ENCODE results near the gene C1QL4. TPM values are rescaled to one million over a fixed set of nuclear protein-coding genes. Genes with fewer than 3 reads are reported as not detected.
"Not testable (repeated sequence)": the region's sequence is repeated elsewhere in the genome, so short reads cannot be mapped to it uniquely, and the experiment has no call there.

Gene C1QL4
- total RNA-seq, 2 donors from 2014 or later: 1.3 TPM; not detected in 1

DNA sequence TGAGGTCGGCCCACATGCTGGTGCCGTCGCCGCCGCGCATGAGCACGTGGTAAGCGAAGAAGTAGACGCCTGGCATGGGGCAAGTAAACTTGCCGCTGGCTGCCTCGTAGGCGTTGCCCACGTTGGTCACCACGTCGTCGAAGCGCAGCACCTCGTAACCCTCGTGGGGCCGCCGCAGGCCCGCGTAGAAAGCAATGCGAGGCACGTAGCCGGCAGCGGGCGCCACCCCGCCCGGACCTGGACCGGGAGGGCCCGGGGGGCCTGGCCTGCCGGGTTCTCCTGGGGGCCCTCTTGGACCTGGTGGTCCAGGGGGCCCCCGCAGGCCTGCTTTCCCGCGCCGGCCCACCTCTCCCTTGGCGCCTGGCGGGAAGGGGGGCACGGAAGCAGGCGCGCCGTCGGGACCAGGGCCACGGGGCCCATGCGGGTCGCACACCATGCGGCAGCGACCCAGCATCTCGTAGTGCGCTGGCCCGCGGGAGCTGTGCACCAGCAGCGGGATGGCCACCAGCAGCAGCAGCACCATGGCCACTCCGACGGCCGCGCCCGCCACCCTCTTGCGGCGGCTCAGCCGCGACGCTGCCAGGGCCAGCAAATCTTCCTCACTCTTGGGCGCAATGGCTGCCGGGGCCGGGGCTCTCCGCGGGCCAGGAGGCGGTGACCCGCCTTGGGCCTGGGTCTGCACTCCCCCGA, 888 bp downstream of the C1QL4 start:
- TF ChIP-seq, protein P1, sequence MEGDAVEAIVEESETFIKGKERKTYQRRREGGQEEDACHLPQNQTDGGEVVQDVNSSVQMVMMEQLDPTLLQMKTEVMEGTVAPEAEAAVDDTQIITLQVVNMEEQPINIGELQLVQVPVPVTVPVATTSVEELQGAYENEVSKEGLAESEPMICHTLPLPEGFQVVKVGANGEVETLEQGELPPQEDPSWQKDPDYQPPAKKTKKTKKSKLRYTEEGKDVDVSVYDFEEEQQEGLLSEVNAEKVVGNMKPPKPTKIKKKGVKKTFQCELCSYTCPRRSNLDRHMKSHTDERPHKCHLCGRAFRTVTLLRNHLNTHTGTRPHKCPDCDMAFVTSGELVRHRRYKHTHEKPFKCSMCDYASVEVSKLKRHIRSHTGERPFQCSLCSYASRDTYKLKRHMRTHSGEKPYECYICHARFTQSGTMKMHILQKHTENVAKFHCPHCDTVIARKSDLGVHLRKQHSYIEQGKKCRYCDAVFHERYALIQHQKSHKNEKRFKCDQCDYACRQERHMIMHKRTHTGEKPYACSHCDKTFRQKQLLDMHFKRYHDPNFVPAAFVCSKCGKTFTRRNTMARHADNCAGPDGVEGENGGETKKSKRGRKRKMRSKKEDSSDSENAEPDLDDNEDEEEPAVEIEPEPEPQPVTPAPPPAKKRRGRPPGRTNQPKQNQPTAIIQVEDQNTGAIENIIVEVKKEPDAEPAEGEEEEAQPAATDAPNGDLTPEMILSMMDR (IDR thresholded peaks at IDR 0.05): no peak
- TF ChIP-seq POLR2AphosphoS5 (IDR thresholded peaks at IDR 0.05): no peak
- no peak for TF ChIP-seq POLR2A (IDR thresholded peaks at IDR 0.05)
- Histone ChIP-seq H3K27me3 (replicated peaks; ENCODE audit: insufficient read depth) (peaks cover 12% of the 10 kb centered on the region), H3K9me3 (no peaks in the 10 kb centered on the region), H3K36me3 (no peaks in the 10 kb centered on the region), H3K4me1 (replicated peaks) (peaks cover 4% of the 10 kb centered on the region), H3K4me3 (no peak overlapping the region), H3K27ac (no peak overlapping the region)
- WGBS: 35% methylated on average over 28 of the region's 72 CpGs
- no peak for DNase-seq (ENCODE audit: low spot score)
- intact Hi-C loops (cut with DNase I): no loop called here

DNA sequence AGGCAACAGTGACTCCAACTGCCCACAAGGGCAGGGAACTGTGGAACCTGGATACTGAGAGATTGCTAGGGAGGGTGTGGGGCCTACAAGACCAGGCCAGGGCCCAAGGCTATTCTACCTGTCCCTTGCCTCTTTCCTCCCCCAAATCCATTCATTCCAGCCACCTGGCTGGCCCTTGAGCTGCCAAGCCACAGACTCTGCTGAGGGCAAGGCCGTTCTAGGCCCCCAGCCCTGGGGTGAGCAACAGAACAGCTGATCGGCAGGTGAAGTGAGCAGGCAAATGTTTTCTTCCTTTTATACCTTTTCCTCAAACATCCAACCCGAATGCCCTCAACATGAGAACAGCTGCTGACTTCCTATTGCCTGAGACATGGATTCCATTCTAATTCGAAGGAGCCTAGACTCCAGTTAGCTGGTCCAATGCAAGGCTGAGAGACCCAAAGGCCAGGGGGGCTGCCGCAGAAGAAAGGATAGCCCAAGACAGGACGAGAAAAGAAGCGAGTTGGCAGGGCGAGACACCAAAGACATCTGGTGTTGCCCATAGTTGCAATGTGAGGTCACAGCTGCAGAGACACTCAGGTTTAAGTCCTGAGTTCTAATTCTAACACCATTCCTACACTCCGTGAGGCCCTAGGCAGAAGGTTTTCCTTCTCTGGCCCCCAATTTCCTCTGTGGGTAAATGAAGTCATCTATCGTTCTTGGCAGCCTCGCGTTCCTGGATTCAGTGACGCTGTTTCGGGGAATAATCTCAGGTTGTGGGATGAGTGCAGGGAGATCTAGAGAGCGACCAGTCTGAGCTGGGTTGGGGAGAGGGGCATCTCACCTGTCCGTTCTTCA, 1.7 kb downstream of the C1QL4 start:
- WGBS: 83% methylated on average over 16 of the region's 16 CpGs
- no peak for DNase-seq (ENCODE audit: low spot score)
- Histone ChIP-seq H3K27me3 (replicated peaks; ENCODE audit: insufficient read depth) (peaks cover 12% of the 10 kb centered on the region), H3K4me3 (no peak overlapping the region), H3K9me3 (no peaks in the 10 kb centered on the region), H3K4me1 (replicated peaks) (peaks cover 4% of the 10 kb centered on the region), H3K27ac (no peak overlapping the region), H3K36me3 (no peaks in the 10 kb centered on the region)
- intact Hi-C loops (cut with DNase I): no loop called here
- TF ChIP-seq POLR2A (IDR thresholded peaks at IDR 0.05): no peak
- TF ChIP-seq, protein P1 (IDR thresholded peaks at IDR 0.05): no peak
- no peak for TF ChIP-seq POLR2AphosphoS5 (IDR thresholded peaks at IDR 0.05)

DNA sequence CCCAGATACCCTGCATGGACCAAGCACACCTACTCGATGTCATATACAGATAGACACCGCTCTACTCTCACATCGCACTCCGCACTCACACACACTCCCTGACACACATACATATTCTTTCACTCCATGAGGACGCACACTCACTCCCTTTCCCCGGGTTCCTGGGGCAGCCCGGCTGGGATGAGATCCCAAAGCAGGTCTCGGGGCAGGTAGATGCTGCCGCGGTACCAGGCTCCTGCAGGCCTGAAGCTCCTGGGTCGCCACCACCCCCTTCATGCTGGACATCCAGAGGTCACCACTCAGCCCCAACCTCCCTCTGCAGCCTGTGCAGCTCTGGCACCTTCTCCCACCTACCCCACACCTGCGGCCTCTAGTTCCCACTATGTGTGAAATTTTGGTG, 2.3 kb downstream of the C1QL4 start:
- intact Hi-C loops (cut with DNase I): loop anchor here (5.0 kb wide), 2 partner anchors 37 to 178 kb away; partner anchors contain the start of gene PRPH
- Histone ChIP-seq H3K27ac (no peak overlapping the region), H3K9me3 (no peaks in the 10 kb centered on the region), H3K27me3 (replicated peaks; ENCODE audit: insufficient read depth) (peaks cover 12% of the 10 kb centered on the region), H3K4me1 (replicated peaks) (peaks cover 4% of the 10 kb centered on the region), H3K4me3 (no peak overlapping the region), H3K36me3 (no peaks in the 10 kb centered on the region)
- no peak for DNase-seq (ENCODE audit: low spot score)
- WGBS: 75% methylated on average over 12 of the region's 12 CpGs
- TF ChIP-seq, protein P1 (IDR thresholded peaks at IDR 0.05): no peak
- no peak for TF ChIP-seq POLR2AphosphoS5 (IDR thresholded peaks at IDR 0.05)
- no peak for TF ChIP-seq POLR2A (IDR thresholded peaks at IDR 0.05)

DNA sequence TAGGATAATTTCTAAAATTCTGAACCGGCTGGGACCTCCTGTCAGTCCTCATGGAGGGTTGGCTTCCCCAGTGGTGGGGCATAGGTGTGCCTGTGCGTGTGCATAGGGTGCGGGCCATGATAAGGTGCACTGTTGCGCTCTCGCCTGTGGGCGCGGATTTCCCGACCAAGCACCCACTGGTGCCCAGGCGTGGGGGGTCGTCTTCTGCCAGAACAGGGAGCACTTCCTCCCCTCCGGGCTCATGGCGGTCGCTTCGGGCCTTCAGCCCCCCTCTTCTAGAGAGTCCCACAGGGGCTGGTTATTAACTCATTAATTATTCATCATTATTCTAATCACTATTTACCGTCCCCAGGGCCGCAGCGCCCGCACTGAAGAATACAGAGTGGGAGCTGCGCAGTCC, 2.8 kb downstream of the C1QL4 start:
- Histone ChIP-seq H3K27me3 (replicated peaks; ENCODE audit: insufficient read depth) (peaks cover 12% of the 10 kb centered on the region), H3K9me3 (no peaks in the 10 kb centered on the region), H3K4me3 (no peak overlapping the region), H3K27ac (no peak overlapping the region), H3K36me3 (no peaks in the 10 kb centered on the region), H3K4me1 (replicated peaks) (peaks cover 4% of the 10 kb centered on the region)
- 69% methylated on average over 19 of the region's 19 CpGs for WGBS
- intact Hi-C loops (cut with DNase I): loop anchor here (5.0 kb wide), 2 partner anchors 37 to 178 kb away; partner anchors contain the start of gene PRPH
- DNase-seq (ENCODE audit: low spot score): no peak
- TF ChIP-seq POLR2AphosphoS5 (IDR thresholded peaks at IDR 0.05) (no peak), POLR2A (IDR thresholded peaks at IDR 0.05) (no peak)
- TF ChIP-seq, protein P1 (IDR thresholded peaks at IDR 0.05): no peak

DNA sequence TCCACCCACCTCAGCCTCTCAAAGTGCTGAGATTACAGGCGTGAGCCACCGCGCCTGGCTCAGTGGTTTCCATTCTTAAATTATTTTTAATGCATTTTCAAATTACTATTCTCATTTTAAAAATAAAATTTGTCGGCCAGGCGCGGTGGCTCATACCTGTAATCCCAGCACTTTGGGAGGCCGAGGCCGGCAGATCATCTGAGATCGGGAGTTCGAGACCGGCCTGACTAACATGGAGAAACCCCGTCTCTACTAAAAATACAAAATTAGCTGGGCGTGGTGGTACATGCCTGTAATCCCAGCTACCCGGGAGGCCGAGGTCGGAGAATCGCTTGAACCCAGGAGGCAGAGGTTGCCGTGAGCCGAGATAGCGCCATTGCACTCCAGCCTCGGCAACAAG, 3.2 kb downstream of the C1QL4 start:
- not testable (repeated sequence) for H3K36me3 ChIP-seq; DNase-seq (ENCODE audit: low spot score); H3K4me3 ChIP-seq; H3K4me1 ChIP-seq (replicated peaks); H3K27ac ChIP-seq; H3K9me3 ChIP-seq
- WGBS: 64% methylated on average over 21 of the region's 21 CpGs
- peaks cover 12% of the 10 kb centered on the region for H3K27me3 ChIP-seq (replicated peaks; ENCODE audit: insufficient read depth)
- intact Hi-C loops (cut with DNase I): loop anchor here (5.0 kb wide), 2 partner anchors 36 to 179 kb away; partner anchors contain the start of gene PRPH
